ENCODE measurements around the gene COL18A1. TPM values are rescaled to one million over a fixed set of nuclear protein-coding genes. Genes with fewer than 3 reads are reported as not detected.

Gene COL18A1
- total RNA-seq, 1 experiment from 2014 or later: 3.4 TPM

GRCh38 chr21:45485686-45486442, 80.9 kb downstream of the COL18A1 start:
- BruUV-seq (replicated peaks): no TSS peak
- intact Hi-C loops (cut with micrococcal nuclease): no loop called here
- DNase-seq (ENCODE audit: unreplicated experiment): no peak
- POLR2A ChIA-PET: no interaction called here
- no peaks in the 10 kb centered on the region for H3K4me1 Mint-ChIP-seq (ENCODE audit: insufficient read depth, unreplicated experiment)
- no peak overlapping the region for H3K27ac Mint-ChIP-seq (ENCODE audit: low read depth, unreplicated experiment)
- peaks cover 6% of the 10 kb centered on the region for H3K36me3 Mint-ChIP-seq (ENCODE audit: insufficient read depth, unreplicated experiment)
- no peaks in the 10 kb centered on the region for H3K27me3 Mint-ChIP-seq (ENCODE audit: insufficient read depth, unreplicated experiment)
- H3K9me3 Mint-ChIP-seq (ENCODE audit: unreplicated experiment): no peaks in the 10 kb centered on the region
- CTCF ChIA-PET: no interaction called here
- no peak overlapping the region for H3K4me3 Mint-ChIP-seq (ENCODE audit: unreplicated experiment)
- no peak for TF ChIP-seq CTCF (IDR thresholded peaks at IDR 0.05; ENCODE audit: unreplicated experiment)

- Mint-ChIP-seq H3K4me1 (ENCODE audit: insufficient read depth, unreplicated experiment) (no peaks in the 10 kb centered on the region), H3K36me3 (ENCODE audit: insufficient read depth, unreplicated experiment) (peaks cover 6% of the 10 kb centered on the region), H3K9me3 (ENCODE audit: unreplicated experiment) (no peaks in the 10 kb centered on the region), H3K27ac (ENCODE audit: low read depth, unreplicated experiment) (no peak overlapping the region), H3K4me3 (ENCODE audit: unreplicated experiment) (no peak overlapping the region), H3K27me3 (ENCODE audit: insufficient read depth, unreplicated experiment) (no peaks in the 10 kb centered on the region)
- DNase-seq (ENCODE audit: unreplicated experiment): no peak
- BruUV-seq (replicated peaks): no TSS peak
- TF ChIP-seq CTCF (IDR thresholded peaks at IDR 0.05; ENCODE audit: unreplicated experiment): no peak
- ChIA-PET POLR2A (no interaction called here), CTCF (no interaction called here)
- intact Hi-C loops (cut with micrococcal nuclease): no loop called here
Observed at GRCh38 chr21:45486443-45487160, 81.6 kb downstream of the COL18A1 start.

GRCh38 chr21:45487161-45487806, 82.3 kb downstream of the COL18A1 start:
- H3K27ac Mint-ChIP-seq (ENCODE audit: low read depth, unreplicated experiment): no peak overlapping the region
- TF ChIP-seq CTCF (IDR thresholded peaks at IDR 0.05; ENCODE audit: unreplicated experiment): no peak
- peaks cover 5% of the 10 kb centered on the region for H3K4me1 Mint-ChIP-seq (ENCODE audit: insufficient read depth, unreplicated experiment)
- ChIA-PET POLR2A (no interaction called here), CTCF (no interaction called here)
- BruUV-seq (replicated peaks): no TSS peak
- no peaks in the 10 kb centered on the region for H3K27me3 Mint-ChIP-seq (ENCODE audit: insufficient read depth, unreplicated experiment)
- H3K4me3 Mint-ChIP-seq (ENCODE audit: unreplicated experiment): no peak overlapping the region
- H3K9me3 Mint-ChIP-seq (ENCODE audit: unreplicated experiment): no peaks in the 10 kb centered on the region
- peaks cover 6% of the 10 kb centered on the region for H3K36me3 Mint-ChIP-seq (ENCODE audit: insufficient read depth, unreplicated experiment)
- intact Hi-C loops (cut with micrococcal nuclease): no loop called here
- no peak for DNase-seq (ENCODE audit: unreplicated experiment)

GRCh38 chr21:45487891-45488600, 83.1 kb downstream of the COL18A1 start:
- ChIA-PET POLR2A (no interaction called here), CTCF (no interaction called here)
- no peak for DNase-seq (ENCODE audit: unreplicated experiment)
- H3K27me3 Mint-ChIP-seq (ENCODE audit: insufficient read depth, unreplicated experiment): no peaks in the 10 kb centered on the region
- intact Hi-C loops (cut with micrococcal nuclease): no loop called here
- H3K4me1 Mint-ChIP-seq (ENCODE audit: insufficient read depth, unreplicated experiment): peaks cover 5% of the 10 kb centered on the region
- H3K27ac Mint-ChIP-seq (ENCODE audit: low read depth, unreplicated experiment): peak overlapping the region; percentile 14
- BruUV-seq (replicated peaks): no TSS peak
- no peaks in the 10 kb centered on the region for H3K9me3 Mint-ChIP-seq (ENCODE audit: unreplicated experiment)
- H3K4me3 Mint-ChIP-seq (ENCODE audit: unreplicated experiment): no peak overlapping the region
- peaks cover 6% of the 10 kb centered on the region for H3K36me3 Mint-ChIP-seq (ENCODE audit: insufficient read depth, unreplicated experiment)
- no peak for TF ChIP-seq CTCF (IDR thresholded peaks at IDR 0.05; ENCODE audit: unreplicated experiment)

All from MCF 10A (cell line).